ENCODE data around the gene WWP2.

DNA sequence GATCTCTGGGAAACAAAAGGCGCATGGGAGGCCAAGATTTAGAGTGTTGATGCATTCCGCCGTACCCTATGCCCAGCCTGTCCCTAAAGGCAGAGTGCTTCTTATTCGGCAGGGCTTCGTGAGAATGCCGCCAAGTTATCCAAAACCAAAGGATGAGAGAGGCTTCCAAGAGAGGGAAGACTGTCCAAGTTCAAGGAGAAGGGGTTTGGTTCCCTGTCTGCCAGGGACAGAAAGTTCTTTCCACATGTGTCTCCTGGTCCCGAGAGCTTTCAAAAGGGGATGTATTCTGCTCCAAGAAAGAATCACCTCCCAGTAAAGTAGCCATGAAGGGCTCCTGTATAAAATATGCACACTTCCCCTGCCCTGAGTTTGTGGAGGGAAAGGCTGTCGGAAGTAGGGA lies 146.9 kb downstream of the WWP2 start:
- no peak for TF ChIP-seq EZH2 (IDR thresholded peaks at IDR 0.05)
- no peak for TF ChIP-seq POLR2AphosphoS5 (IDR thresholded peaks at IDR 0.05; ENCODE audit: borderline replicate concordance, low read depth, low read length)

All from SK-N-MC (cell line).